Caco-2 (cell line): ENCODE measurements around the gene OMP. TPM values are rescaled to one million over a fixed set of nuclear protein-coding genes. Genes with fewer than 3 reads are reported as not detected.
A peak's percentile ranks its signal among the peaks of the same experiment; 100 is the strongest.

Experiments
- BruUV-seq: library from RNA; stranded (reverse); fragments of 400-500 nt; replicated peaks from 2 replicates; lab custom pipeline; 2021; lab: Mats Ljungman, UMichigan
- CTCF ChIA-PET: fragments of 300-600 bp; sonication (Branson Sonifier 250); formaldehyde crosslinking; loops from one replicate; lab custom pipeline; 2022; ENCODE audit warnings: antibody characterized with exemption; lab: Charles Lee
- POLR2A ChIA-PET: fragments of 300-600 bp; sonication (Branson Sonifier 250); formaldehyde crosslinking; loops from one replicate; lab custom pipeline; 2022; ENCODE audit warnings: antibody characterized with exemption; lab: Charles Lee
- DNase-seq, 2 experiments: peaks; one replicate each; pipeline versions ENCODE4 v3.0.0 to v3.0.0-alpha.2; 2020 to 2022
- H3K27me3 ChIP-seq: replicated peaks from 2 replicates; pipeline ENCODE4 v1.6.0; 2011; ENCODE audit warnings: low read length; ENCODE audit not compliant: control insufficient read depth, insufficient read depth
- H3K36me3 ChIP-seq: 2 replicates; pipeline ENCODE4 v1.5.1; 2011; ENCODE audit warnings: low read length; ENCODE audit not compliant: control insufficient read depth, insufficient read depth
- H3K4me1 ChIP-seq: fragments of 250-450 bp; sonication (Bioruptor Pico); 2 replicates; pipeline ENCODE4 v1.5.1; 2020; ENCODE audit warnings: mild to moderate bottlenecking
- H3K4me3 ChIP-seq: 2 replicates; pipeline ENCODE4 v1.5.1; 2011; ENCODE audit warnings: low read depth, mild to moderate bottlenecking, control low read depth, low read length
- H3K9me3 ChIP-seq: fragments of 250-450 bp; sonication (Bioruptor Pico); 2 replicates; pipeline ENCODE4 v1.5.1; 2020; ENCODE audit warnings: mild to moderate bottlenecking, moderate library complexity
- H3K27ac Mint-ChIP-seq: one replicate; pipeline ENCODE4 v1.8.0; 2022; ENCODE audit warnings: mixed read lengths; ENCODE audit not compliant: unreplicated experiment
- H3K27me3 Mint-ChIP-seq: one replicate; pipeline ENCODE4 v1.8.0; 2022; ENCODE audit warnings: mixed read lengths; ENCODE audit not compliant: insufficient read depth, unreplicated experiment
- H3K36me3 Mint-ChIP-seq: one replicate; pipeline ENCODE4 v1.8.0; 2022; ENCODE audit warnings: mild to moderate bottlenecking, mixed read lengths; ENCODE audit not compliant: insufficient read depth, unreplicated experiment
- H3K4me1 Mint-ChIP-seq: one replicate; pipeline ENCODE4 v1.8.0; 2022; ENCODE audit warnings: low read depth, mixed read lengths; ENCODE audit not compliant: unreplicated experiment
- H3K4me3 Mint-ChIP-seq: one replicate; pipeline ENCODE4 v1.8.0; 2022; ENCODE audit warnings: mild to moderate bottlenecking, moderate library complexity, mixed read lengths; ENCODE audit not compliant: unreplicated experiment
- H3K9me3 Mint-ChIP-seq: one replicate; pipeline ENCODE4 v1.8.0; 2022; ENCODE audit warnings: mixed read lengths; ENCODE audit not compliant: unreplicated experiment
- intact Hi-C: fragments of 100-400 bp; cut with micrococcal nuclease; formaldehyde crosslinking; loops from one replicate; pipeline ENCODE4 v1.10.0; 2022; ENCODE audit not compliant: unreplicated experiment
- total RNA-seq: library from RNA; stranded (reverse); gene quantifications from 2 replicates; pipeline ENCODE4 v1.2.3, GENCODE V29; 2022
- TF ChIP-seq, protein P1 (sequence below), 2 experiments: fragments of 200-600 bp in 1 of 2; IDR thresholded peaks; 1 replicate in 1 of 2; 2 replicates in 1 of 2; pipeline versions ENCODE4 v1.5.1 to v1.8.0; 2011 to 2022; ENCODE audit warnings: antibody characterized with exemption in 1 of 2, control low read depth in 1 of 2, inconsistent platforms in 1 of 2, low read depth in 1 of 2, low read length in 1 of 2, mild to moderate bottlenecking in 1 of 2, moderate library complexity in 1 of 2; ENCODE audit not compliant: insufficient read depth in 1 of 2, severe bottlenecking in 1 of 2, unreplicated experiment in 1 of 2

Gene OMP
- total RNA-seq, 1 experiment from 2014 or later, result 0.70 TPM

DNA sequence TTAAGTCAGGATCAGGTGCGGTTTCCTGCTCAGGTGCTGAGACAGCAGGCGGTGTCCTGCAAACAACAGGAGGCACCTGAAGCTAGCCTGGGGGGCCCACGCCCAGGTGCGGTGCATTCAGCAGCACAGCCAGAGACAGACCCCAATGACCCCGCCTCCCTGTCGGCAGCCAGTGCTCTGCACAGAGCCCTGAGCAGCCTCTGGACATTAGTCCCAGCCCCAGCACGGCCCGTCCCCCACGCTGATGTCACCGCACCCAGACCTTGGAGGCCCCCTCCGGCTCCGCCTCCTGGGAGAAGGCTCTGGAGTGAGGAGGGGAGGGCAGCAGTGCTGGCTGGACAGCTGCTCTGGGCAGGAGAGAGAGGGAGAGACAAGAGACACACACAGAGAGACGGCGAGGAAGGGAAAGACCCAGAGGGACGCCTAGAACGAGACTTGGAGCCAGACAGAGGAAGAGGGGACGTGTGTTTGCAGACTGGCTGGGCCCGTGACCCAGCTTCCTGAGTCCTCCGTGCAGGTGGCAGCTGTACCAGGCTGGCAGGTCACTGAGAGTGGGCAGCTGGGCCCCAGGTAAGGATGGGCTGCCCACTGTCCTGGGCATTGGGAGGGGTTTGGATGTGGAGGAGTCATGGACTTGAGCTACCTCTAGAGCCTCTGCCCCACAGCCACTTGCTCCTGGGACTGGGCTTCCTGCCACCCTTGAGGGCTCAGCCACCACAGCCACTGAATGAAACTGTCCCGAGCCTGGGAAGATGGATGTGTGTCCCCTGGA is 25.5 kb downstream of the OMP start, which contains the start of gene MYO7A:
TSS of gene MYO7A (plus strand) at position 327 of the 772 bp plus-strand sequence. CDS start 2,389 bp downstream, outside the sequence.
- Mint-ChIP-seq H3K36me3 (peaks cover 17% of the 10 kb centered on the region), H3K9me3 (no peaks in the 10 kb centered on the region), H3K4me1 (peaks cover 19% of the 10 kb centered on the region), H3K4me3 (peak within 1 kb of the TSS; percentile 69), H3K27me3 (no peaks in the 10 kb centered on the region), H3K27ac (peak within 1 kb of the TSS; percentile 72)
- H3K27me3 ChIP-seq, result no peaks in the 10 kb centered on the region
- DNase-seq, result peak; percentile 98 to 99
- H3K9me3 ChIP-seq, result no peaks in the 10 kb centered on the region
- H3K4me1 ChIP-seq, result peaks cover 10% of the 10 kb centered on the region
- peak within 1 kb of the TSS; percentile 47 for H3K4me3 ChIP-seq
- H3K36me3 ChIP-seq, result no peaks in the 10 kb centered on the region
- intact Hi-C loops, result loop anchor here (1.0 to 5.0 kb wide), 8 partner anchors 13 to 494 kb away; partner anchors contain the start of gene PAK1
- POLR2A ChIA-PET, result interaction anchor here (0.6 kb wide), 2 partner anchors 16 to 55 kb away, joined by 3 read pairs; no protein-coding TSS in a partner anchor
- TF ChIP-seq, protein P1, sequence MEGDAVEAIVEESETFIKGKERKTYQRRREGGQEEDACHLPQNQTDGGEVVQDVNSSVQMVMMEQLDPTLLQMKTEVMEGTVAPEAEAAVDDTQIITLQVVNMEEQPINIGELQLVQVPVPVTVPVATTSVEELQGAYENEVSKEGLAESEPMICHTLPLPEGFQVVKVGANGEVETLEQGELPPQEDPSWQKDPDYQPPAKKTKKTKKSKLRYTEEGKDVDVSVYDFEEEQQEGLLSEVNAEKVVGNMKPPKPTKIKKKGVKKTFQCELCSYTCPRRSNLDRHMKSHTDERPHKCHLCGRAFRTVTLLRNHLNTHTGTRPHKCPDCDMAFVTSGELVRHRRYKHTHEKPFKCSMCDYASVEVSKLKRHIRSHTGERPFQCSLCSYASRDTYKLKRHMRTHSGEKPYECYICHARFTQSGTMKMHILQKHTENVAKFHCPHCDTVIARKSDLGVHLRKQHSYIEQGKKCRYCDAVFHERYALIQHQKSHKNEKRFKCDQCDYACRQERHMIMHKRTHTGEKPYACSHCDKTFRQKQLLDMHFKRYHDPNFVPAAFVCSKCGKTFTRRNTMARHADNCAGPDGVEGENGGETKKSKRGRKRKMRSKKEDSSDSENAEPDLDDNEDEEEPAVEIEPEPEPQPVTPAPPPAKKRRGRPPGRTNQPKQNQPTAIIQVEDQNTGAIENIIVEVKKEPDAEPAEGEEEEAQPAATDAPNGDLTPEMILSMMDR (IDR thresholded peaks at IDR 0.05; ENCODE audit: insufficient read depth in 1 of 2, low read depth in 1 of 2, low read length in 1 of 2, severe bottlenecking in 1 of 2, unreplicated experiment in 1 of 2), result no peak
- TSS peak; percentile 71 for BruUV-seq
- CTCF ChIA-PET, result interaction anchor here (0.7 to 3.3 kb wide), 26 partner anchors 9 to 421 kb away, joined by 3 to 116 read pairs (median 4); partner anchors contain the start of gene CAPN5

DNA sequence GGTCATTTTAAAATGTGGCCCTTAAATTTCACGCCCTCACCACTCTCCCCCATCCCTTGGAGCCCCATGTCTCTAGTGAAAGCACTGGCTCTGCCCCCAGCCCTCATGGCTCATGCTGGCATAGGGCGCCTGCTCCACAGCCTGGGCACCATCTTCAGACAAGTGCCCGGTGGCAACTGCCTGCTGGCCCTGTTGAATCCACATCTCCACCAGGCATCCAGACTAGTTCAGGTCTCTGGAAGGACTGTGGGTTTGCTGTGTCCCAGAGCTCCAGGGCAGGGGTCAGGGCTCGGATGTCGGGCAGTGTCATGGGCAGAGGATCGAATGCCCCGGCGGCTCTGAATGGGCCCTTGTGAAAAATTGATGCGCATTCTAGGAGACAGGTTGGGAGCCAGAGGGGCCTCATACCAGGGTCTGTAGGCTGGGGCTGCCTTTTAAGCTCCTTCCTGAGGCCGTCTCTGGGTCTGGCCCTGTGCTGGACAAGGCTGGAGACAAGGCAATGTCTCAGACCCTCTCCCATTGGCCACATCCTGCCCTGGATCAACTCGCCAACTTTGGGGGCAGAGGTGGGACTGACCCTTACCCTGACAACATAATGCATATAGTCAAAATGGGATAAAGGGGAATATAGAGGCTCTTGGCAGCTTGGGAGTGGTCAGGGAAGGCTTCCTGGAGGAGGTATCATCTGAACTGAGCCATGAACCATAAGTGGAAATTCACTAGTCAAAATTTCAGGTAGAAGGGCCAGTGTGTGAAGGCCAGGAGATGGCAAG is 26.6 kb downstream of the OMP start:
- H3K4me3 ChIP-seq, result no peak overlapping the region
- H3K4me3 Mint-ChIP-seq, result peak overlapping the region; percentile 69
- H3K36me3 ChIP-seq, result no peaks in the 10 kb centered on the region
- ChIA-PET CTCF (interaction anchor here (0.7 to 3.1 kb wide), 4 partner anchors 11 to 82 kb away, joined by 3 to 21 read pairs (median 11); no protein-coding TSS in a partner anchor), POLR2A (no interaction called here)
- no peaks in the 10 kb centered on the region for H3K9me3 ChIP-seq
- TF ChIP-seq, protein P1 (IDR thresholded peaks at IDR 0.05; ENCODE audit: insufficient read depth in 1 of 2, low read depth in 1 of 2, low read length in 1 of 2, severe bottlenecking in 1 of 2, unreplicated experiment in 1 of 2), result no peak
- H3K27me3 Mint-ChIP-seq, result no peaks in the 10 kb centered on the region
- H3K27me3 ChIP-seq, result no peaks in the 10 kb centered on the region
- BruUV-seq, result no TSS peak
- H3K36me3 Mint-ChIP-seq, result peaks cover 17% of the 10 kb centered on the region
- H3K9me3 Mint-ChIP-seq, result no peaks in the 10 kb centered on the region
- no peak overlapping the region for H3K27ac Mint-ChIP-seq
- DNase-seq, result no peak
- intact Hi-C loops, result loop anchor here (5.0 kb wide), 5 partner anchors 43 to 493 kb away; partner anchors contain the start of gene PAK1
- H3K4me1 Mint-ChIP-seq, result peaks cover 19% of the 10 kb centered on the region
- peaks cover 10% of the 10 kb centered on the region for H3K4me1 ChIP-seq
